Dendritic cell treated with granulocyte-macrophage colony-stimulating factor and Interleukin-4, amounts not matched to agents 40 ng/mL and 50 ng/mL, for 4 days (primary cell): Measurements from ENCODE around the gene PAQR8.
"Not testable (repeated sequence)": the region's sequence is repeated elsewhere in the genome, so short reads cannot be mapped to it uniquely, and the experiment has no call there.

Experiments
- H3K27ac Mint-ChIP-seq: one replicate; pipeline ENCODE4 v1.8.0; 2022; ENCODE audit warnings: mild to moderate bottlenecking, mixed read lengths
- H3K27me3 Mint-ChIP-seq: one replicate; pipeline ENCODE4 v1.8.0; 2022; ENCODE audit warnings: mild to moderate bottlenecking, mixed read lengths
- H3K36me3 Mint-ChIP-seq: one replicate; pipeline ENCODE4 v1.8.0; 2022; ENCODE audit warnings: low read depth, mixed read lengths
- H3K4me1 Mint-ChIP-seq: one replicate; pipeline ENCODE4 v1.8.0; 2022; ENCODE audit warnings: low read depth, mixed read lengths
- H3K4me3 Mint-ChIP-seq: one replicate; pipeline ENCODE4 v1.8.0; 2022; ENCODE audit warnings: mild to moderate bottlenecking, moderate library complexity, mixed read lengths
- H3K9me3 Mint-ChIP-seq: one replicate; pipeline ENCODE4 v1.8.0; 2022; ENCODE audit warnings: mixed read lengths
- intact Hi-C: fragments of 100-400 bp; cut with micrococcal nuclease; formaldehyde crosslinking; loops from one replicate; pipeline ENCODE4 v1.15.0; 2022

PAQR8 gene

DNA sequence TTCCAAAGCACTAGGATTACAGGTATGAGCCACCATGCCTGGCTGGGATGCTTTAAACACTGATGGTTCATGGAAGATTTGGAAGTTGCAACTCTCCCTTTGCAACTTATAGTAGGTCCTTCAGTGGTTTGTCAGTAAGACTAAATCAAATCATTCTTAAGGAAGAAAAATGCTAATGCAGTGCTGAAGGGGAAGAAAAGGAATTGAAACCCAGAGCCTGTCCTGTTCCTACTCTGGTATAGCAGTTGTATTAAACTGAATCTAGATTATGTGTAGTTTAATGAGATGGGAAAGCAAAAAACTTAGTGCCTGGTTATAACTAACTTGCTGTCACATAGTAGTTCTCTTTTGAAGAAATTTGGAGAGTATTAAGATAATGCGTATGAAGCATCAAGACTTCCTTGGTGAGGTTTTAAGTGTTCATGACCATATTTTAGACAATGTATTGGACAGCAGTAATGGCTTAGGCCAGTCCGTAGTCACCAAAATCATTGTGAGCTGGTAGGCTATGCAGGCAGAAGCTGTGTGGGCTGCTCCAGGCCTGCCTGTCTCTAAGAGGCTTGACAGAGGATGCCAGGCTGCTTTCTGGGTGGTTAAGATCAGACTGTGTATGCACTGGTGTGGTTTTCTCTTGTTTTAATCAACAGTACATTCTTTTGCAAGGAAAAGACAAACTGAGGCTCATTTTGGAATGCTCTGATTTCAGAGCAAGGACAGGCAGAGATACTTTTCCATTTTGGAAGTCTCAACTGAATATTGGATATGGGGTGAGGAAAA, 14.0 kb downstream of the PAQR8 start:
- peaks cover 25% of the 10 kb centered on the region for H3K36me3 Mint-ChIP-seq
- peaks cover 50% of the 10 kb centered on the region for H3K4me1 Mint-ChIP-seq
- peak overlapping the region; percentile 85 for H3K27ac Mint-ChIP-seq
- intact Hi-C loops, result no loop called here
- H3K4me3 Mint-ChIP-seq, result peak overlapping the region; percentile 34
- H3K27me3 Mint-ChIP-seq, result no peaks in the 10 kb centered on the region
- H3K9me3 Mint-ChIP-seq, result peaks cover 10% of the 10 kb centered on the region

DNA sequence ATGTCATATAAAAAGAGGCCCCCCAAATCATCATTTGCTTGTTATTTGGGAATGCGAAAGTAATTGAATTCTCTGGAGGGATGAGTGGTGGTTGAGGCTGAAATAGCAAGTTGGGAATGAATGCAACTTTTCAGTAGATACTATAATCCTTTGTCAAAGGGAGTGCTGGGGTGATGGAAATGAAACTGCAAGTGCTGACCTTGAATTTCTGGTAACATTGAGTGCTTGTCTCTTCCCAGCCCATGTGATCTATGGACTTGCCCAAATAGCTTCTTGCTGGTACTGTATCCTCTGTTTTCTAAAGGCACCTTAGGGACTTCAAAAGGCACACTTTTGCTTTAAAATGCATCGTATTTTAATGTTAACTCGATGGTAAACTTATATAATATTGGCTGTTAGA, 14.8 kb downstream of the PAQR8 start:
- intact Hi-C loops, result no loop called here
- Mint-ChIP-seq H3K4me3 (no peak overlapping the region), H3K27me3 (no peaks in the 10 kb centered on the region), H3K36me3 (peaks cover 23% of the 10 kb centered on the region), H3K9me3 (peaks cover 10% of the 10 kb centered on the region), H3K4me1 (peaks cover 48% of the 10 kb centered on the region), H3K27ac (peak overlapping the region; percentile 85)

DNA sequence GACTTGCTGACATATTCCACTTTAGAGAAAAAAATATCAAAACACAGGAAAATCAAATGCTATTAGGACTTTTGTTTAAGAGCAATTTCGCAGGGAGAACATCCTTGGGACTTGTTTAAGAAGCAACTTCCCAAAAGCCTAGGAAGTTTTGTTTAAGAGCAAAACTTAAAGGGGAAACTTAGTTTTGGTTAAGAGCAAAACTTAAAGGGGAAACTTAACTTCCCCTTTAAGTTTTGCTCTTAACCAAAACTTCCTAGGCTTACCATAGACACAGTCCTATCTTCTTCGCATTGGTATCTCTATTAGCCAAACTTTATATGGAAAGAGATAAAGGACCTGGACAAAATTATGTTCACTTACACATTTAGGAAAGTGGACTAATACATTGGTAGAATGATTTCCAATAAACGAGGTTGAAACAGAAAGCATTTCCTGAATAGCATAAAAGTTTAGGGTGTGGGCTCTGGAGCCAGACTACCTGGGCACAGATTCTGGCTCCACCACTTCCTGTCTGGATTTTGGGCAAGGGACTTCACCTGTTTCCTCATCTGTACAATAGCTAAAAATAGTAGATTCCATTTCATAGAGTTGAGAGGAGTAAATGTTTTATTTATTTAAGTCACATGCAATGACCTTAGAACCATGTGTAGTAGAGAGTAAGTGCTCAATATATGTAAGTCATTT, 15.7 kb downstream of the PAQR8 start:
- H3K27ac Mint-ChIP-seq, result peak overlapping the region; percentile 85
- peaks cover 23% of the 10 kb centered on the region for H3K36me3 Mint-ChIP-seq
- intact Hi-C loops, result no loop called here
- H3K4me1 Mint-ChIP-seq, result peaks cover 48% of the 10 kb centered on the region
- no peaks in the 10 kb centered on the region for H3K27me3 Mint-ChIP-seq
- peaks cover 10% of the 10 kb centered on the region for H3K9me3 Mint-ChIP-seq
- peak overlapping the region; percentile 17 for H3K4me3 Mint-ChIP-seq

DNA sequence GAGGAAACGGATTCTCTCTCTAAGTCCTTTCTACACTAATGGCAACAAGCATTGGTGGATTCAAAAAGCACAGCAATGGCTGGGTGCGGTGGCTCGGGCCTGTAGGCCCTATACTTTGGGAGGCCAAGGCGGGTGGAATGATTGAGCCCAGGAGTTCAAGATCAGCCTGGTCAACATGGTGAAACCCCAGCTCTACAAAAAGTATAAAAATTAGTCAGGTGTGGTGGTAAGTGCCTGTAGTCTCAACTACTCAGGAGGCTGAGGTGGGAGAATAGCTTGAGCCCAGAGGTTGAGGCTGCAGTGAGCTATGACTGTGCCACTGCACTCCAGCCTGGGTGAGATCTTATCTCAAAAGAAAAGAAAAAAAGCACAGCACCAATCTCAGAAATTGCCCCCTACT, 19.3 kb downstream of the PAQR8 start:
- intact Hi-C loops, result no loop called here
- Mint-ChIP-seq H3K9me3 (no peaks in the 10 kb centered on the region), H3K4me1 (peaks cover 27% of the 10 kb centered on the region), H3K27ac (no peak overlapping the region), H3K36me3 (peaks cover 17% of the 10 kb centered on the region), H3K27me3 (no peaks in the 10 kb centered on the region), H3K4me3 (no peak overlapping the region)

DNA sequence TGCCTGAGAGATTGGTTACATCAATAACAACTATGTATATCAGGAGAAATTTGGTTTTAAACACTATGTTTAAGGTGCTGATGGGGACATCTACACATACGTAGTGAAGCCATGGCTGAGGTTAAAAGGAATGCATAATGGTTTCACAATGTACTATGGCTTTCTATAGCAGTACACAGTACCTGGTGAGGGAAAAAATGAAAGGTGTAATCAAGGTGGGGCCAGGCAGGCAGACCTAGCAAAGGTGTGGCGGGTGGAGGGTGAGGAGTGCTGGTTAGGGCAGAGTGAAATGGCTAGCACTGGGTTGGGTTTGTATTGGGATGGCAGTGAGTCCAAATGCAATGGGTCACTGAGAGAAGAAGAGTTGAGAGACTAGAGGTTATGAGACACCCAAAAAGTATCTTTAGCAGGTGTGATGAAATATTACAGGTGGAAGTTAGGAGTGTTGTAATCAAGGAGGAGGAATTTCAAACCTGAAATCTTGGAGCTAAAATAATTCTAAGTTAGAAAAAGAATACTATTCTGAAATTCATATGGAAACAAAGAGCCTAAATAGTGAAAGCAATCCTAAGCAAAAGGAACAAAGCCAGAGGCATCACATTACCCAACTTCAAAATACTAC, 22.3 kb downstream of the PAQR8 start:
- H3K4me1 Mint-ChIP-seq, result peaks cover 10% of the 10 kb centered on the region
- no peaks in the 10 kb centered on the region for H3K9me3 Mint-ChIP-seq
- H3K27ac Mint-ChIP-seq, result no peak overlapping the region
- no peak overlapping the region for H3K4me3 Mint-ChIP-seq
- intact Hi-C loops, result no loop called here
- H3K36me3 Mint-ChIP-seq, result peaks cover 12% of the 10 kb centered on the region
- no peaks in the 10 kb centered on the region for H3K27me3 Mint-ChIP-seq

DNA sequence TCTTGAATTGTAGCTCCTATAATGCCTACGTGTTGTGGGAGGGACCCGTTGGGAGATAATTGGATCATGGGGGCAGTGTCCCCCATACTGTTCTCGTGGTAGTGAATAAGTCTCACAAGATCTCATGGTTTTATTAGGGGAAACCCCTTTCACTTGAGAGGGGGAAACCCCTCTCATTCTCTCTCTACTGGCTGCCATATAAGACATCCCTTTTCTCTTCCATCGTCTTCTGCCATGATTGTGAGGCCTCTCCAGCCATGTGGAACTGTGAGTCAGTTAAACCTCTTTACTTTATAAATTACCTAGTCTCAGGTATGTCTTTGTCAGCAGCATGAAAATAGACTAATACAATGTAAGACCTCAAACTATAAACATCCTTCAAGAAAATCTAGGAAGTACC, 23.1 kb downstream of the PAQR8 start:
- H3K4me1 Mint-ChIP-seq, result peaks cover 17% of the 10 kb centered on the region
- no peaks in the 10 kb centered on the region for H3K9me3 Mint-ChIP-seq
- peaks cover 6% of the 10 kb centered on the region for H3K36me3 Mint-ChIP-seq
- intact Hi-C loops, result no loop called here
- peaks cover 3% of the 10 kb centered on the region for H3K27me3 Mint-ChIP-seq
- no peak overlapping the region for H3K4me3 Mint-ChIP-seq
- H3K27ac Mint-ChIP-seq, result no peak overlapping the region

DNA sequence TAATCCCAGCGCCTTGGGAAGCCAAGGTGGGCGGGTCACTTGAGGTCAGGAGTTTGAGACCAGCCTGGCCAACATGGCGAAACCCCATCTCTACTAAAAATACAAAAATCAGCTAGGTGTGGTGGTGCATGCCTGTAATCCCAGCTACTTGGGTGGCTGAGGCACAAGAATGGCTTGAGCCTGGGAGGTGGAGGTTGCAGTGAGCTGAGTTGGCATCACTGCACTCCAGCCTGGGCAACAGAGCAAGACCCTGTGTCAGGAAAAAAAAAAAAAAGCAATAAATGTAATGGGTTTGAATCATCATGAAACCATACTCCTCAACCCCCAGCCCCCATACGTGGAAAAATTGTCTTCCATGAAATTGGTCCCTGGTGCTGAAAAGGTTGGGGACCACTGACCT, 26.2 kb downstream of the PAQR8 start:
- H3K4me1 Mint-ChIP-seq, result peaks cover 24% of the 10 kb centered on the region
- intact Hi-C loops, H3K27ac Mint-ChIP-seq, H3K27me3 Mint-ChIP-seq, H3K4me3 Mint-ChIP-seq, H3K36me3 Mint-ChIP-seq, H3K9me3 Mint-ChIP-seq: not testable (repeated sequence)

DNA sequence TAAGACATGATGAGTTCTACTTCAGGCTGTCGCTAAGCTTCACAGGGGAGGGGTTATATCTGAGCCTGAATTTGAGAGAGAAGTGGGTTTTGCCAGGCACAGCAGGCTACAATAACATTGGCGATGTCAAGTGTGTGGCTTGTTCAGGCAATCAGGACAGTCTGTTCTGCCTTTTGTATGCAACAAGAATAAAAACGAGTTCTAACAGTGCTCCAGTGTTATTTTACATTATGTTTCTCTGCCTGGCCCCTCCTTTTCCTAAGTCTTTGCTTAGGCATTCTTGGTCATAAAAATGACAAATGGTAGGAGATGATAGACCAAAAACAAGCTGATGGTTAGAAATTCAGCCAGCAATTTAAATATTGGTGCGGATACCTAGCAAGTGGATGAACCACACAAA, 26.8 kb downstream of the PAQR8 start:
- H3K27me3 Mint-ChIP-seq, result peaks cover 4% of the 10 kb centered on the region
- H3K36me3 Mint-ChIP-seq, result peaks cover 5% of the 10 kb centered on the region
- H3K4me1 Mint-ChIP-seq, result peaks cover 21% of the 10 kb centered on the region
- H3K4me3 Mint-ChIP-seq, result no peak overlapping the region
- no peaks in the 10 kb centered on the region for H3K9me3 Mint-ChIP-seq
- intact Hi-C loops, result no loop called here
- H3K27ac Mint-ChIP-seq, result no peak overlapping the region

DNA sequence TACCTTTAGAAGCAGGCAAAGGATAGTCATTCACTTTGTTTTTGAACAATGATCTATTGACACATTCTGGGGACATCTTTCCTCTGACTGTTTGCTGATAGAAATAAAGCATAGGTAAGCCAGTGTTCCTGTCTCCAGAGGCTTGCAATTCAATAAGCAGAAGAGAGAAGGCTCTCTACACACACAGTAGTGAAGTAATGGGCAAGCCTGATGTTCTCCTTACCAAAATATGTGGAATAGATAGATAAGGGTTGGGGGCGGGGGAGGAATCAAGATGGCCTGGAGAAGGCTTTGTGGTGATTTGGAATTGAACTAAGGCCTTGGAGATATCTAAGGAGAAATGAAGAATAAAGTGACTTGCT, 27.3 kb downstream of the PAQR8 start:
- H3K4me1 Mint-ChIP-seq, result peaks cover 17% of the 10 kb centered on the region
- H3K27ac Mint-ChIP-seq, result no peak overlapping the region
- intact Hi-C loops, result no loop called here
- no peak overlapping the region for H3K4me3 Mint-ChIP-seq
- H3K27me3 Mint-ChIP-seq, result peaks cover 4% of the 10 kb centered on the region
- H3K9me3 Mint-ChIP-seq, result no peaks in the 10 kb centered on the region
- peaks cover 5% of the 10 kb centered on the region for H3K36me3 Mint-ChIP-seq

DNA sequence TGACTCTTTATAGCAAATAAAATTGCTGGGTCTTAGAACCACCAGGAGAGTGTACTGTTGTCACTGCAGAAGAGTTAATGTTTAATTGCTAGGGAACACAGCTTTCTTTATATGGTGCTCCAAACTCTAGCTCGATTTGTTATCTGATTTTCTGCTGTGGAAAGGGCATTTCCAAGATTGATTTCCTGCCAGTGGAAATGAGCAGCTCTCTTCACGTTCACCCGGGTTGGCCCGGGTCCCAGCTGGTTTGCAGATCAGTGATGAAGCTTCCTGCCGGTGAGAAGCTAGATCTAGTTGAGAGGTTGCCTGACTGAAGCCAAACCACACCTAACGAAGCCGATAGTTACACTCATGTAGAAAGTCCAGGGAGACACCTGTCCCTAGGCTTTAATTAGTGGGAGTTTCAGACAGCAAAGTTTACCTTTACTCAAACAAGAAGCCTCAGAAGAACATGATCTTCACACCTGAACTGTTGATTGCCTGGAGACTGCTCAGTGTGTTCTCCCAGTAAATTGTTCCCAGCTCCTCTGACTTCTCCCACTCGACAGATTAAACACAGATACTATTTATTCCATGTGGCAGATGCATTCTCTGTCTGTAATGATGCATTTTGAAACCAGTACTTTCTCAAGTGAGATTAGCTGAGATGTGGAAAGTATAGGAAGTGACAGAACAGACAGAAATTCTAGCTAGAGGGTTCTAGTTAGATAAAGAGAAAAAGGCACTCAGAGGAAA, 27.8 kb downstream of the PAQR8 start:
- H3K4me3 Mint-ChIP-seq, result no peak overlapping the region
- H3K9me3 Mint-ChIP-seq, result no peaks in the 10 kb centered on the region
- H3K4me1 Mint-ChIP-seq, result peaks cover 15% of the 10 kb centered on the region
- intact Hi-C loops, result no loop called here
- no peak overlapping the region for H3K27ac Mint-ChIP-seq
- H3K36me3 Mint-ChIP-seq, result peaks cover 5% of the 10 kb centered on the region
- H3K27me3 Mint-ChIP-seq, result peaks cover 4% of the 10 kb centered on the region

DNA sequence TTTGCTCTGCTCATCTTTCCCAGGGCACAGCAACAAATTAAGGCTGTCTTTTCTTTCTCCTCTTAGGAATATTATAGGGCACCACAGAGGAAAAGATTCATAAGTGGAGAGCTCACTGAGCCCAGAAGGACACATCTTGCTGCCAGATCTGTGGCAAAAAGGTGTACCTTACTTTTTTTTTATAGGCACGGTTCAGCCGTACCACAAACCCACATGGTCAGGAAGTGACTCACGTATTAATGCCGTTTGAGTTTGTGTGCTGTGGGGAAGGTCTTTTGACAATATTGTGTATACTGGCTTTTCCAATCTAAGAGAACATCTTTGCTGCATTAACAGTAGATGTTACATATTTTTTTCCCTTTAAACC, 28.4 kb downstream of the PAQR8 start:
- intact Hi-C loops, result no loop called here
- H3K27me3 Mint-ChIP-seq, result peaks cover 4% of the 10 kb centered on the region
- H3K4me3 Mint-ChIP-seq, result no peak overlapping the region

DNA sequence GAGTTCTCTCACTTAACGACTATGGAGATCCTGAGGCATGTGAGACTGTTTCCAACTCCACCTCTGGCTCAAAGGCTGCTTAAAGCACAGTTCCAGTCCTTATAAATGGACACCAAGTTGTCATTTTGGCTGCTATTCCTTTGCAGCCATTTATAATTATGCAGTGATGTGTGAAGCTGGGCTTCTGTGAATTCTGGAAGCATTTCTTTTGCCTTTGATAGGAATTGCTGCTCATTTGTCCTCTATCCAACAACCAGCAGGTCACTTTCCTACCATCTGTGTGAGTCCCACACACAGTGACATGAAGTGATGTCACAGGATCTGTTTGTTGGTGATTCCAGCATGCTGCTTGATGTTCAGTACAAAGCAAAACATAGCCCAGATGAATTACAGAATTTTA, 29.6 kb downstream of the PAQR8 start:
- H3K4me1 Mint-ChIP-seq, result peaks cover 15% of the 10 kb centered on the region
- no peaks in the 10 kb centered on the region for H3K36me3 Mint-ChIP-seq
- H3K27me3 Mint-ChIP-seq, result peaks cover 4% of the 10 kb centered on the region
- intact Hi-C loops, result no loop called here
- H3K4me3 Mint-ChIP-seq, result no peak overlapping the region
- H3K27ac Mint-ChIP-seq, result no peak overlapping the region
- H3K9me3 Mint-ChIP-seq, result no peaks in the 10 kb centered on the region

More for the DNA sequence above, 28.4 kb downstream of the PAQR8 start:
- Mint-ChIP-seq H3K9me3 (no peaks in the 10 kb centered on the region), H3K36me3 (peaks cover 1% of the 10 kb centered on the region), H3K4me1 (peaks cover 15% of the 10 kb centered on the region), H3K27ac (no peak overlapping the region)

DNA sequence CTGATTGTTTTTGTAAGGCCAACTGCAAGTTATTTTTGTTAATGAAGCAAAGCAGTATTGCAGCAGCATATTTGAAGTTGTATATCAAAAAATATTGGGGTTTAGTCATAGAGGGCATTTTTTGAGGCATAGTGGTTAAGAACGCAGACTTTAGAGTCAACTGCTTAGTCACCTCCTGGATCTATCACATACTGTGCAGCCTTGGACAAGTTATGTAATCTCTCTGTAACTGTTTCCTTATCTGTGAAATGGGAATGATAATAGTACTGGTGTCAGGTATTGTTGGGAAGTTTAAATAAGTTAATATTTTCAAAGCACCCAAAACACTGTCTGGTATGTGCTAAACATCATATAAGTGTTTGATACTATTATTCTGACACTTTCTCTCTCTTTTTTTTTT, 31.0 kb downstream of the PAQR8 start:
- no peak overlapping the region for H3K4me3 Mint-ChIP-seq
- no peak overlapping the region for H3K27ac Mint-ChIP-seq
- intact Hi-C loops, result no loop called here
- no peaks in the 10 kb centered on the region for H3K36me3 Mint-ChIP-seq
- H3K9me3 Mint-ChIP-seq, result no peaks in the 10 kb centered on the region
- H3K27me3 Mint-ChIP-seq, result peaks cover 4% of the 10 kb centered on the region
- peaks cover 23% of the 10 kb centered on the region for H3K4me1 Mint-ChIP-seq

DNA sequence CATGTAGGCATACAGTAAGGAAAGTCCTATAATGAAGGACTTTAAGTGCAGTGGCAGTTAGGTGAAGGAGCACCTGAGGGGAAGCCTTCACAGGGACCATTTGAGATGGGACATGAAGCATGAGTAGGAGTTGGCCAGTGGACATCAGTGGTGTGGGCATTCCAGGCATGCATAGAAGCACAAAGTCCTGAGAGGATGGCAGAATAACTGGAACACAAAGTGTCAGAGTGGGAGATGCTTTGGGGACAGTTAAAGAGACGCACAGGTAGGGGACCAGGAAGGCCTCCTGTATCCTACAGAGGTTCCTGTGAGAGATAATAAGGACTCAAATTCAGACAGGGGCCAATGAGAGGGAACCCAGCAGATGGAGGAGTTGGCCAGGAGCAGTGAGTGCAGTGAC, 31.8 kb downstream of the PAQR8 start:
- Mint-ChIP-seq H3K36me3 (no peaks in the 10 kb centered on the region), H3K27ac (no peak overlapping the region), H3K27me3 (peaks cover 4% of the 10 kb centered on the region), H3K4me3 (no peak overlapping the region), H3K9me3 (no peaks in the 10 kb centered on the region), H3K4me1 (peaks cover 23% of the 10 kb centered on the region)
- intact Hi-C loops, result no loop called here
